K562 (cell line): ENCODE results near the gene AKT1. TPM values are rescaled to one million over a fixed set of nuclear protein-coding genes. Genes with fewer than 3 reads are reported as not detected.

Experiments used
- ATAC-seq: fragments of 200-7000 bp; cut with Tn5 transposase; 3 replicates; pipeline ENCODE4 v1.9.1; 2020; ENCODE audit warnings: moderate library complexity
- BruUV-seq: library from RNA; stranded (reverse); fragments of 400-500 nt; replicated peaks from 2 replicates; lab custom pipeline; 2021; lab: Mats Ljungman, UMichigan
- CTCF ChIA-PET: fragments of 300-600 bp; formaldehyde crosslinking; extraction: SDS; loops from one replicate; lab custom pipeline; 2021; ENCODE audit warnings: low intra/inter-chr PET ratio; lab: Yijun Ruan, JAX
- POLR2A ChIA-PET: fragments of 300-600, 350-650 bp; sonication (Branson Sonifier 250); formaldehyde crosslinking; extraction: SDS; loops from one replicate; lab custom pipeline; 2021; ENCODE audit warnings: antibody characterized with exemption, inconsistent platforms; lab: Yijun Ruan, JAX
- DNase-seq, 4 experiments: peaks; one replicate each; pipeline versions ENCODE4 v3.0.0 to v3.0.0-alpha.2; 2011 to 2018; ENCODE audit warnings: low spot score in 3 of 4, mixed read lengths in 3 of 4; ENCODE audit errors: extremely low read depth in 1 of 4
- FAIRE-seq: peaks from 2 replicates; lab custom pipeline; 2011; peaks lifted over from hg19 to GRCh38; lab: Jason Lieb, UNC
- H2AFZ ChIP-seq: 2 replicates; pipeline ENCODE4 v1.6.0; 2011; ENCODE audit warnings: low read depth, low read length, control low read depth, inconsistent platforms
- H3K27ac ChIP-seq: fragments of 200-600 bp; 3 replicates; pipeline ENCODE4 v1.8.0; 2011; ENCODE audit warnings: low read depth, mild to moderate bottlenecking, control low read depth, inconsistent platforms, low read length, moderate library complexity, mixed read lengths; ENCODE audit errors: extremely low read depth
- H3K27me3 ChIP-seq, 2 experiments: fragments of 300-600 bp in 1 of 2; 2 replicates in 1 of 2; 3 replicates in 1 of 2; pipeline versions ENCODE4 v1.6.0 to v1.8.0; 2011; ENCODE audit warnings: inconsistent platforms in 2 of 2, low read length in 2 of 2, mild to moderate bottlenecking in 1 of 2, mixed read lengths in 1 of 2, moderate library complexity in 1 of 2; ENCODE audit not compliant: control insufficient read depth in 2 of 2, insufficient read depth in 2 of 2
- H3K36me3 ChIP-seq: fragments of 300-600 bp; 3 replicates; pipeline ENCODE4 v1.8.0; 2011; ENCODE audit warnings: mild to moderate bottlenecking, low read length, inconsistent platforms; ENCODE audit not compliant: control insufficient read depth, insufficient read depth
- H3K4me1 ChIP-seq, 2 experiments: fragments of 200-600 bp in 1 of 2; replicated peaks in 1 of 2; 2 replicates in 1 of 2; 3 replicates in 1 of 2; pipeline versions ENCODE4 v1.5.1 to v1.8.0; 2011; ENCODE audit warnings: inconsistent platforms in 2 of 2, low read length in 2 of 2, mild to moderate bottlenecking in 1 of 2, mixed read lengths in 1 of 2, moderate library complexity in 1 of 2; ENCODE audit not compliant: control insufficient read depth in 2 of 2, insufficient read depth in 2 of 2
- H3K4me2 ChIP-seq: 2 replicates; pipeline ENCODE4 v1.6.1; 2011; ENCODE audit warnings: low read length, control low read depth, inconsistent platforms, mixed read lengths; ENCODE audit not compliant: insufficient read depth
- H3K4me3 ChIP-seq: fragments of 200-600 bp; sonication (generic), shearing (Covaris generic); 2 replicates; pipeline ENCODE4 v1.5.1; 2016; ENCODE audit warnings: control low read depth, inconsistent platforms
- H3K79me2 ChIP-seq: fragments of 200-600 bp; 3 replicates; pipeline ENCODE4 v1.8.0; 2011; ENCODE audit warnings: low read length, inconsistent platforms; ENCODE audit not compliant: control insufficient read depth, insufficient read depth
- H3K9ac ChIP-seq, 2 experiments: 2 replicates each; pipeline versions ENCODE4 v1.6.0 to v1.6.1; 2011; ENCODE audit warnings: low read depth in 2 of 2, low read length in 2 of 2, control low read depth in 1 of 2, inconsistent platforms in 1 of 2, mild to moderate bottlenecking in 1 of 2, mixed read lengths in 1 of 2; ENCODE audit not compliant: insufficient read depth in 1 of 2
- H3K9me1 ChIP-seq: one replicate; pipeline ENCODE4 v1.6.0; 2011; ENCODE audit warnings: inconsistent platforms, mild to moderate bottlenecking, low read length, moderate library complexity; ENCODE audit not compliant: control insufficient read depth, insufficient read depth
- H3K9me3 ChIP-seq: replicated peaks from 2 replicates; pipeline ENCODE4 v1.5.1; 2011; ENCODE audit warnings: low read depth, low read length, inconsistent platforms; ENCODE audit not compliant: control insufficient read depth, insufficient read depth
- H4K20me1 ChIP-seq: replicated peaks from 2 replicates; pipeline ENCODE4 v1.6.1; 2011; ENCODE audit warnings: low read length, inconsistent platforms, mixed read lengths; ENCODE audit not compliant: control insufficient read depth, insufficient read depth
- ATF6 ChIP-seq: sonication (generic); formaldehyde crosslinking; IDR thresholded peaks from 2 replicates; pipeline ENCODE4 v1.4.0; 2020; ENCODE audit warnings: mild to moderate bottlenecking, missing genetic modification reagents
- BRF1 ChIP-seq: IDR thresholded peaks from 3 replicates; pipeline ENCODE4 v1.6.1; 2011; ENCODE audit warnings: borderline replicate concordance, mild to moderate bottlenecking; ENCODE audit not compliant: insufficient read length; ENCODE audit errors: extremely low read depth
- CTCF ChIP-seq, 3 experiments: IDR thresholded peaks in 2 of 3; conservative IDR thresholded peaks in 1 of 3; 2 replicates each; pipeline ENCODE4 v1.5.1; 2011 to 2012; ENCODE audit warnings: low read length in 3 of 3, mild to moderate bottlenecking in 3 of 3, control low read depth in 2 of 3, improper control_type of control experiment in 1 of 3, inconsistent platforms in 1 of 3, low read depth in 1 of 3, mixed read lengths in 1 of 3, moderate library complexity in 1 of 3; ENCODE audit not compliant: insufficient read depth in 2 of 3
- CTCFL ChIP-seq: IDR thresholded peaks from 2 replicates; pipeline ENCODE4 v1.6.1; 2011; ENCODE audit warnings: borderline replicate concordance, low read depth, mild to moderate bottlenecking, moderate library complexity, low read length; ENCODE audit not compliant: insufficient read depth, poor library complexity, severe bottlenecking
- DMBX1 ChIP-seq: fragments of 250-450 bp; sonication (Bioruptor Pico); IDR thresholded peaks from 2 replicates; pipeline ENCODE4 v1.8.0; 2022; ENCODE audit warnings: inconsistent platforms, mild to moderate bottlenecking, moderate library complexity, borderline replicate concordance
- MNT ChIP-seq, 2 experiments: fragments of 450-650 bp; conservative IDR thresholded peaks; 2 replicates each; pipeline ENCODE4 v1.6.1; 2017; ENCODE audit warnings: mild to moderate bottlenecking in 2 of 2, moderate library complexity in 2 of 2
- POLR2G ChIP-seq: fragments of 200-400 bp; formaldehyde crosslinking; IDR thresholded peaks from 2 replicates; pipeline ENCODE4 v1.6.1; 2017; ENCODE audit warnings: low read depth, mild to moderate bottlenecking, antibody characterized with exemption, low read length, moderate library complexity
- RBFOX2 ChIP-seq: fragments of 200-400 bp; formaldehyde crosslinking; IDR thresholded peaks from 2 replicates; pipeline ENCODE4 v1.6.1; 2017; ENCODE audit warnings: low read depth, mild to moderate bottlenecking, low read length, moderate library complexity
- ZEB2 ChIP-seq: fragments of 450-650 bp; IDR thresholded peaks from 2 replicates; pipeline ENCODE4 v1.6.1; 2016
- ZNF444 ChIP-seq: fragments of 250-450 bp; sonication (Bioruptor Pico); IDR thresholded peaks from 2 replicates; pipeline ENCODE4 v1.4.0; 2020; ENCODE audit warnings: mild to moderate bottlenecking, moderate library complexity
- WGBS: fragments of 100-300 bp; shearing (Covaris generic); methylation state at CpG from one replicate; pipeline ENCODE4 v1.1.6; 2016; ENCODE audit warnings: low coverage, mixed read lengths; ENCODE audit not compliant: insufficient coverage; ENCODE audit errors: missing lambda C conversion rate; 5-methylcytosine and 5-hydroxymethylcytosine counted together
- in situ Hi-C: fragments of 300-500 bp; cut with MboI; formaldehyde crosslinking; loops from 4 replicates; pipeline ENCODE4 v1.15.0; 2018; ENCODE audit warnings: inconsistent platforms, mixed read lengths
- intact Hi-C: fragments of 100-400 bp; cut with micrococcal nuclease; formaldehyde crosslinking; loops from 2 replicates; pipeline ENCODE4 v1.14.2; 2022
- polyA plus RNA-seq, 8 experiments: library from polyadenylated mRNA; depleted of rRNA in 4 of 8; stranded (reverse) in 5 of 8; unstranded in 3 of 8; fragments of >200 nt; fragmentation: Nextera tagmentation in 2 of 8; fragmentation: Illumina TruSeq in 1 of 8; extraction: Ambion mirVana in 2 of 8; extraction: Trizol in 1 of 8; gene quantifications; 2 replicates each; pipeline versions ENCODE4 v1.2.1 to v1.2.3, GENCODE V29; 2011 to 2014; ENCODE audit warnings: inconsistent platforms in 1 of 8, missing spikeins in 1 of 8
- total RNA-seq, 7 experiments: library from RNA; depleted of rRNA in 6 of 7; stranded (reverse); fragments of >200 nt in 6 of 7; fragmentation: Illumina TruSeq in 2 of 7; extraction: Trizol in 2 of 7; gene quantifications; 2 replicates each; pipeline versions ENCODE4 v1.2.1 to v1.2.3, GENCODE V29; 2011 to 2021; ENCODE audit warnings: low replicate concordance in 1 of 7

Gene AKT1
- total and polyA plus RNA-seq, 9 of the 15 experiments (the other 6 are each of a cell fraction or from before 2014, with no cell fraction given): 0.49 to 132 (median 75.1) TPM

GRCh38 chr14:104776961-104777807 lies 18.4 kb downstream of the AKT1 start:
- H4K20me1 ChIP-seq: no peaks in the 10 kb centered on the region
- H3K4me2 ChIP-seq: no peak overlapping the region
- no peak overlapping the region for H3K27ac ChIP-seq
- H3K9me1 ChIP-seq: no peaks in the 10 kb centered on the region
- WGBS: 91% methylated on average over 11 of the region's 16 CpGs
- peaks cover 62% of the 10 kb centered on the region; the same call in 1 of the 3 replicates for H3K36me3 ChIP-seq
- intact Hi-C loops: no loop called here
- H3K27me3 ChIP-seq: no peaks in the 10 kb centered on the region
- ChIA-PET CTCF (no interaction called here), POLR2A (no interaction called here)
- no peak overlapping the region for H3K4me3 ChIP-seq
- ATAC-seq (no peak), FAIRE-seq (no peak), DNase-seq (no peak)
- H2AFZ ChIP-seq: no peak overlapping the region
- BruUV-seq: no TSS peak
- no peaks in the 10 kb centered on the region for H3K79me2 ChIP-seq
- in situ Hi-C loops: no loop called here
- no peaks in the 10 kb centered on the region for H3K9me3 ChIP-seq
- H3K9ac ChIP-seq: no peak overlapping the region
- H3K4me1 ChIP-seq: peaks cover 0 to 55% of the 10 kb centered on the region in 2 experiments; a peak in 2 of 5 replicates
- TF ChIP-seq ATF6 (CRISPR knock-in tag) (no peak), CTCFL (peak; percentile 32), DMBX1 (CRISPR knock-in tag) (no peak), RBFOX2 (peak; percentile 36; the same call in 1 of the 2 replicates), CTCF (IDR thresholded peaks at IDR 0.05 in 2 of 3, conservative IDR thresholded peaks at IDR 0.05 in 1 of 3; ENCODE audit: insufficient read depth in 2 of 3, low read depth in 1 of 3, low read length in 3 of 3) (0 out of 6 replicates have a peak, but pooled peaks of 1 of the 3 experiments have one; percentile 10), POLR2G (peak; percentile 52), ZNF444 (CRISPR knock-in tag) (no peak), MNT (conservative IDR thresholded peaks at IDR 0.05) (no peak), BRF1 (no peak), ZEB2 (0 out of 2 replicates have a peak, but pooled peaks have one; percentile 57)
